IPS-NIHi7 (cell line): ENCODE measurements around the gene HNRNPA0.

ENCODE experiments used
- DNase-seq: peaks from one replicate; pipeline ENCODE4 v3.0.0; 2012; ENCODE audit warnings: mixed read lengths; ENCODE audit errors: extremely low spot score

Gene HNRNPA0

DNA sequence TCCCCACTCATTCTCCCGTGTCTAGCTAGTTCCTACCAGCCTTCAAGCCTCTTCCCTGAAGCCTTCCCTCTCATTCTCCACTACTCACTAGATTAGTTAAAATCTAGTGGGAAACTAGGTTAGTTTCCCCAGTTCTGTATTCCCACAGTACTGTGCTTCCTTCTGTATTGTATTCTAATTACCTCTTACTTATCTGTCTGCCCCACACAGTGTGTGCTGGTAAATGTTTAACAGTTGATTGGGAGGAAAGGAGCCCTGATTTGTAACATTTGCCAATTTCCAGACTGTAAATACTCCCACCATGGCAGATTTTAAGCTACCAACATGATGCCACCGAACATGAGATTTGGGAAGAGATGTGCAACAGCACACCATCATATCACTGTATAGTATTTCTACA lies 26.5 kb downstream of the HNRNPA0 start:
- DNase-seq, result no peak

DNA sequence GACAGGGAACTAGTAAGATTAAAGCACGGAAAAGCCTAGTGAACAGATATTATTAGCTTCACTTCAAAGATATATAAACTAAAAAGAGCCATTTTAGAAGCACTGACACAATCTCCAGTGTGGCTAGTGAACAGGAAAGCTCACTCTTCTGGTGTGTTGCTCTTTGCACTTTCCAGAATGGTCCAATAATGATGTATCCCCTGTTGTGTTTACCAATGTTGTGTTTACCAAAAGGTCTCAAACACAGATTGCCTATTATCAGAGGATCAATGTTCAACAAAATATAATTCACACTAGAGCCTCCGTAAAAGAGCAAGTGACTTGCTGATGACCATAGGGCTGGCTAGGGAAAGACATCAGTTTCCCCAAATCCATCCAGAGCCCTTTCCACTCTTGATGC lies 29.9 kb downstream of the HNRNPA0 start:
- DNase-seq, result no peak

DNA sequence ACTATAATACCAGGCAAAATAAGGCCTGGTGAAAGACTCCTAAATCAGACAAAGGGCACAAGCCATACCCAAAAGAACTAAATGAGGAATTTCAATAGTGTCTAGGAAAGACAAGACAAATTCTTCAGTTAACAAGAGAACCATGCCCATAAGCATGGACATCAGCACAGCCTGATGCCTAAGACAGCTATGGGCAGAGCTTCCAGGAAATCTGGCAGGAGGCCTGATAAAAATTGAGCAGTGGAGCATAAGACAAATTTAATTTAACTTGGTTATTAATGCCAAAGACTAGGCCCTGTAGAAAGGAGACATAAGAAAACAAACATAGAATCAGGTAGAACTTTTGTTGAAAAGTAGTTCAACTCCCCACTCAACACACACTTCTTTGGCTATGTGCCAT lies 35.6 kb downstream of the HNRNPA0 start:
- no peak for DNase-seq

DNA sequence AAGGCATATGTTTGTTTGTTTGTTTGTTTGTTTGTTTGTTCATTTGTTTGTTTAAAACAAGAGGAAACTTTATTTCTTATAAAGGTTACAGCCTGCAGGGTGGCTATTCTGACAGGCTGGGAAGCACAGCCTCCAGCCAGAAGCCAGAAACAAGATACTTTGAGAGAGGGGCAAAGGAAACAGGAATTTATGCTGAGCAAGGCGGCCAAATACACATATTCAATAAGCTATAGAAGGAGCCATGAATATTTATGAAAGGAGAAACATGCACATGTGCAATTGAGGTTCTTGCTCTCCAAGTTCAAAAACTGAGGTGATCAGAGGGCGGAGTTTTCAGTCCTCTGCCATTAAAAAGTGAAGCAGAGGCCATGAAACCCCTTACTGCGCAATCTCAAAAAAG lies 37.8 kb downstream of the HNRNPA0 start:
- no peak for DNase-seq

DNA sequence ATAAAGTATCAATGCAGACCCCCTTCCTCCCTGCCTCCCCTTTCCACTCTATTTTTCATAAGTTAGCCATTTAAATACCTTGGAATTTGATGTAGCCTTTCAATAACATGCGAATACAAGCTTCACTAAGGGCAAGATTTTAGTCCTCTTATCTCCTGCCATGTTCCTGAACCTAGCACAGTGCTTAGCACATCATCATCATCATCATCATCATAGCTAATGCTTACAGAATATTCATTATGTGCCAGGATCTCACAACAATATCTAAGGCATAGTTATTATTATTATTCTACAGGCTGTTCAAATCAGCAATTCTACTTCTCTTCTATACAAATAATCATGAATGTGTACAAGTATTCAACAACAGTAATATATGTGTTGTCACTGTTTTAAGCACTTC lies 38.7 kb downstream of the HNRNPA0 start:
- DNase-seq, result no peak

DNA sequence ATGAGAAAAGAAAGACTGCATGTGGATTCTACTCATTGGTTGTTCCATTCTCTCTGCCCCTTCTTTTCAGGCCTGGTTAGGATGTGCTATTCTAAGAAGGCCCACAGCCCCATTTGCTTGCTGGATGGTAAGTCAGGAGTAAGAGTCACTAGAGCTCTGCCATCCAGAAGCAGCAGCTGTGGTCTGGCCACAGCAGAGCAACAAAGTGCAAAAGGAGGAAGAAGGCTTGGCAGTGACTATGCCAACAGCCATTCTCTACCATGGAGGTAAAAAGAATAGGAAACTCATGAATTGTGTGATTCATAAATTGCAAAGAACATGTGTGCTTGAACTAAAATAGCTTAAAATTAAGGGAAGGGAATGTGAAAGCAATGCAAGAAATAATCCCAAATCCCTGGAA lies 39.2 kb downstream of the HNRNPA0 start:
- DNase-seq, result no peak

DNA sequence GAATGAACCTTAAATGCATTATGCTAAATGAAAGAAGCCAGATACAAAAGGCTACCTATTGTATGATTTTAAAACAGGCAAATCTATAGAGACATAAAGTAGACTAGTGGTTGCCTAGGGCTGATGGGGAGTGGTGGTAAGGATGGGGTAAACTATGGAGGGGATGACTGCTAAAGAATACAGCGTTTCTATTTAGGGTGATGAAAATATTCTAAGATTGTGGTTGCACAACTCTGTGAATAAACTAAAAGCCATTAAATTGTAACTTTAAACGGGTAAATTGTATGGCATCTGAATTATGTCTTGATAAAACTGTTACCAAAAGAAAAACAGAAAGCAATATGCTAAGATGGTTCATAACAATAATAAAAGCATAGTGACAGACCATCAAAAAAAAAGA lies 39.7 kb downstream of the HNRNPA0 start:
- DNase-seq, result no peak

DNA sequence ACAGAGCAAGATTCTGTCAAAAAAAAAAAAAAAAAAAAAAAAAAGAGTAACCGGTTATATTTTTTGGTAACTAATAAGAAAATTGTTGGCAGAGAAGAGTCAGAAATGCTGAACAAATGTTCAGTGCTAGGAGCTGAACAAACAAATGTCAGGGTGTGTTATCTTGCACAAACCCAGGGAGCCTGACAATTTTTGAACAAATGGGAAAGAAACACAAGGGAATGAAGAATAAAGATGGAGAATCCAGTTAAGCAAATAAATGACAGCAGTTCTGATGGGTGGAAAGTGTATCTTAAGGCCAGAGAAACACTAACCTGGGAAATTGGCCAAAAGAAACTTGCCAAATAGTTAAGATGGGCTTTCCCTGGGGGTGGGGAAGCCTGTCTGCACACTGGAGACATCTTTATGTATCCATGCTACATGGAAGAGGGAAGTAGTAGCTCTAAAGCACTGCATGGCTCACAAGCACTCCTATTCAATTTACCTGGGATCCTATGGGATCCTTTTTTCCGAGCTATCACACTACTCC lies 42.0 kb downstream of the HNRNPA0 start:
- DNase-seq, result no peak

DNA sequence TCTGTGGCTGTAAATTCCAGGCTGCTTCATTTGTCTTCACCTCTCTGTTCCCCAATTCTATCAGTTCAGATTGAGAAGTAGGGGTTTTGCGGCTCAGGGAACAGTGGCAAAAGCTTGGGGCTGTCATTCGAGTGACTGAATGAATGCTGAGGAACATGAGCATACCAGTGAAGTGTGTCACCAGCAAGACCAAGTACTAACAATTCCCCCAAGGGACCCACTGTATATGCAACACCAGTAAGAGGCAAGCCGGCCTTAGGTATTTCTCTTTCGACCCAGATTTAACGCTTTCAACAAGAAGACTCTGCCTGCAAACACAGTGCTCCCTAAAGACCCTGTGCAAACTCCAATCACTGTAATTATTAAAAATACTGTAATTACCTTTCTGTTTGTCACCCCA lies 44.1 kb downstream of the HNRNPA0 start:
- DNase-seq, result no peak

DNA sequence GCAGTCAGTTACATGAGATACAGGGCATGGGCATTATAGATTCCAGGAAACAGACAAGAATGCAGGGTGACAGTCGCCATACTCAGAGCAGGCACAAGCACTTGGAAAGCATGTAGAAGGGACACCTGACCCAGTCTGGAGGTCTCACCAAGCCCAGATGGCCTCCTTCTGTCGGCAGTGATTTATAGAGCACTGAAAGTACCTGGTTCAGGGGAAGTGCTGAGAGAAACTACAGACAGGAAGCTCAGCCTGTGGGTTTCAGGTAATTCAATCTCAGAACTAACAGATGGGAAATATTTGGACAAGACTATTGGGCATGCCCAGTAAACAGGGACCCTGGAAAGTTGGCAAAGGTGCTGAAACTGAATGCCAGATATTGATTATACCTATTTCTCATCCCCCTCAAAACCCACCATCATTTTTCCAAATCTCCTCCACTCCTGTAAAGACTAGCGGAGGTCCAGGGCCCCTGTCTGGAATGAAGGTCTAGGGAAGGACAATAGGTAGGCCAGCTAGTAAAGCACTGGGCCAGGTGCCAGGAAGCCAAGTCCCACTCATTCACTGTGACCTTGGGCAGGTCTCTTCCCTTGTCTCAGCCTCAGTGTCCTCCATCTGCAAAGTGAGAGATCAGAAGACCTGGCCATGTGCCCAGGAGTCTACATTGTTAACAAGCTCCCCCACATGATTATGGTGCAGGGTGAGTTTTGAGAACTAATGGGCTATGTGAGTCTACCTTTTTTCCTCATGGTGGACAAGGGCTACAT lies 45.2 kb downstream of the HNRNPA0 start:
- DNase-seq, result no peak

DNA sequence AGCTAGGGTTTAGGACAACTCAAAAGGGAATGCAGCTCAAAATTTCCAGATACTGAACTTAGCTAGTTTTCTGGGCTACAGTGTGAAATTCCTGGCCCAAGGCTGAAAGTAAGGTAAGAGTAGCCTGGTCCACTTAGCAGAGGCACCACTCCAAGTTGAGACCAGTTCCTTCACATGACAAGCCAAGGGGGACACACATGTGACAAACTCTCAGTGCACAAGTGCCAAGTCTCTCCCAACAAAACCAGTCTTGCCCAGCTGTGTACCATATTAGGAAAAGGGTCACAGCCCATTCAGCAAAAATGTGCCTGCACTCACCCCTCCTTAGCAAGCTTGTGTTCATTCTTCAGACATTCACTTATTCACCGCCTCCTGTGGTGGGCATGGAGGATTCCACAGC lies 46.1 kb downstream of the HNRNPA0 start:
- no peak for DNase-seq

DNA sequence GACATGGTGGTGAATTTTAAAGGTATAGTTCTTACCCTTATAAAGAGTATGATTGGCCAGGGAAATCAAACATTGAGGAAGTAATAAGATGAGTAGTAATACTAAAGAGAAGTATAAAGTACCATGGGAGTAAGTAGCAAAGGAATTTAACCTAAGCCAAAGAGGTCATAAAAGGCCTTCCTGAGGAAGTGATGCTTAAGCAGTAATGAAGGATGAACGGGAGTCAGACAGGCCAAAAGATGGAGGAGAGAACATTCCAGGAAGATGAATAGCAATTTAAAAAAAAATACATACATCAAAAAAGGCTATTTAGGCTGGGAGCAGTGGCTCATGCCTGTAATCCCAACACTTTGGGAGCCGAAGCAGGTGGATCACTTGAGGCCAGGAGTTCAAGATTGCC lies 47.3 kb downstream of the HNRNPA0 start:
- DNase-seq, result no peak

DNA sequence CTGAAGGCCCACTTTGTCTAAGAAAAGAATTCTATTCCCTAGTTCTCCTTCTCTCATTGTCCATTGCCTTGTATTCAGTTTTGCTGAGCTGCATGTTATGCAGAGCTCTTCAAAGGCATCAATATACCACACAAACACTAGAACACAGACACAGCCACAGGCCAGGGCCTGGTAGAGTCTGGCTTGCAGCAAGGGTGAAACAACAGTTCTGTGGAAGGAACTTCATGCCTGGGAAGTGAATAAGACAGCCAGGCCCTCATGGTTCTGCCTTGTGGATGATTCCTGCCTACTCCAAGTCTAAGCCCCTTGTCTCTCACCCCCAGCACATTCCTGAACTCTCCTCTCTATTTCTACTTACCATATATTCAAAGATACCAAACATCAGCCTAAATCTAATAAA lies 49.1 kb downstream of the HNRNPA0 start:
- no peak for DNase-seq

DNA sequence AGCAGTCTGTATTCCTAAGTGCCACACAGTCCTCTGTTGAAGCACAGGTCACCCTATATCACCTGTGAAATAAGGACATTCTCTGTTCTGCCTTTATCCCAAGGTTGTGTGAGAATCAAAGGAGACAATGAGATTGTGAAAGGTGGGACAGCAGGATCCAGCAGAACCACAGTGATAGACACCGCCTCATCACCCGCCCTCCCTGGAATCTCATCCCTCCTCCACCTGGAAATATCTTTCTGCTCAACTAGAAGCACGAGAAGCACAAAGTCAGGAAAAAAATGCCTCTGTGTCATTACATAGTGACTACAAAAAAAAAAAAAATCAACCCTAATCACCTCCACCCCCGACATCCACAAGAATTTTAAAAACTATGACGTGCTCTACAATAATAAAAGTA lies 50.6 kb downstream of the HNRNPA0 start:
- no peak for DNase-seq

DNA sequence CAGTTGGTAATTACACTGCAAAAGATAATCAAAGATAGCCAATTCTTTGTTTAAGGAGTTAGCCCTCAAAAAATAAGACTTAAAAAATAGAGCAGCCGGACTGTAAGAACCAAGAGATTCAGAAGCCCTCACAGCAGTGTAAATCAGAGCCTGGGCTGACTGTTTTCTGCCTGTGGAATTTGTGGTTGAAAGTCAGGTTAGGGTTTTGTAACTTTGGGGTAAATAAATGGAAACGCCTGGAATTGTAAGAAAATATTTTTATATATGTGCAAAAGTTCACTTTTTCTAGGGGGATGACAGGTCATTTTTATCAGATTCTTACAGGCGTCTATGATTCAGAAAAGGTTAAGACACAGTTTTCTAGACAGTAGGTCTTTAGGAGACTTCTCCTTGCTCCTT lies 53.9 kb downstream of the HNRNPA0 start:
- no peak for DNase-seq

DNA sequence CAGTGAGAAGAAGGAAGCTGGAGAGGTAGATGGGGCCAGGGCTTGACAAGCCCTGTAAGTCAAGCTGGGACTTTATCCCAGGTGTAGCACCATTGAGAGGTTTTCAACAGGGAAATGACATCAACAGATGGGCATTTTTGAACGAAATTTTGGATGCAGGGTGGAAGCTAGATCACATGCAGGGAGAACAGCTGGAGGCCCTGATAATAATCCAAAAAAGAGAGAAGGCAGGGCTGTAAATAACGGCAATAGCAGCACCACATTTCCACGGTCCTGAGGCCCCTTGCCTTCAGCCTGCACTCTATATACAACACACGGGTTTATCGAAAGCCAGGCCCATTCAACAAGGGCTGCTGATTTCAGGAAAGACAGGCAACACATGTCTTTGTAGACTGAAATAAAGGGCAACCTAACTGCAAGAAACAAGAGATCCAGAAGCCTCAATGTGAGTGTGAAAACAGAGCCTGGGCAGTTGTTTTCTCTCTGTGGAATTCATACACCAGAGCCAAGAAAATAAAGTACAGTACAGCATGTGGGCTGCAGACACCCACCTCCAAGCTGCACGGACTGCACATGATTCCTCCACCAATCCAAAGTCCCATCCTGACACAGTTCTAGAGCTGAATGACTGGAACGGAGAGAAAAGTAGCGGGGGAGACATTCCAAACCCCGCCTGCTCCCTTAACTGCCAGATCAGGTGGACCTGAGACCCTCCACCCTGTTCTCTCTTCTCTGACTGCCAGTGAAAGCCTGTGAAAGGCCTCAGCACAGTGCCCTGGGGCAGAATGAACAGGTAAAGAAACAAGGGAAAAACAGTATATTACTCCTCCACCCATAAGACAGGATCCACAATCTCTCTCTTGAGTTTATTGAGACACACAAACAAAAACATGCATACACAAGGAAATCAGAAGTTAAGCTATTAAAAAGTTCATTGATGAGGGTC lies 54.6 kb downstream of the HNRNPA0 start:
- DNase-seq, result no peak

DNA sequence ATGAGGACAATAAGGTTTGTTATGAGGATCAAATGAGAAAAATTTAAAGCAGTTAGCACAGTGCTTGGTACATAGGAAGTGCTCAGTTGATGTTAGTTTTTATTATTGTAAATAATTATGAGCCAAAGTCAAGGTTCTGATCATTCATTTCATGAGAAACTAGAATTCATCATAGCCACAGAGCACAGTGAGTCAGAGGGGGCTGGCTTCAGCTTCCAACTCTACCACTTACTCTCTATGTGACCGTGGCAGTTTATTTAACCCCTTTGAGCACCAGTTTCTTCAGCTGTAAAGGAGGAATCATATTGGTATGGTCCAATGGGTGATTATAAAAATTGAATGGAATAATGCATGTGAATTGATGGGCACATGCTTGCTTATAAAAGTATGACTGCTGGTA lies 57.7 kb downstream of the HNRNPA0 start:
- no peak for DNase-seq

DNA sequence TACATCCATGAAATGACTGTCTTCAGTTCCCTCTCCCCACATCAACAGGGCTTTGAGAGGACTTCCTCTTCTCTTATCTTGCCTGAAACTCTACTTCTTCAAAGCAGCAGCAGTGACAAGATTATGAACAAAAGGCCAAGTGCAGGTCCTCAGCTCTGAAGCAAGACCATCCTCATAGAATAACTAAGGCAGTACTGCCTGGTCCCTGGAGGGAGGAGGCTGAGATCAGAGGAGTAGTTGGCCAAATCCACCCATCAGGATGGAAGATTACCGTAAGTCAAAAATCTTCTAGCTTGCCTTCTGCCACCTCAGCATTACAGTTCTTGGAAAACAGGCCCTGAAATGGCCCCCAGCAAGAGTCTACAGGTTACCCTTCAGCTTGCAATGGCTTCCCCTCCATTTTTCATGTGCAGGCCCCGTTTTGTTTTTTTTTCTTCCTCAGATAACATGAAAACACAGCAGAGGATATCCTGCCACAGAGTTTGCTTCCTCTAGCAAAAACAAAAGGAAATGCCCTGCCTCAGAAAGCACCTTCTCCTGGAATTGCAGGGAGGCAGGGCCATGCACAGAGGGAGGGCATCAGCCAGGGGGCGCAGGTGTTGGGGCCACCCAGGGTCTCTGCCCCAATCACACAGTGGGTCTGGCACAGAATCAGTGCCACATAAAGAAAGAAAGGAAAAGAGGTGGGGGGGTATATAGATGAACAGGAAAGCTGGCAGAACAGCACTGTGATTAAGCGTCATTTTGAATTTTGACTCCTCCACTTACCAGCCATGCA lies 58.3 kb downstream of the HNRNPA0 start:
- DNase-seq, result peak; percentile 36
